Measurements from ENCODE around the gene MRTFA.

MRTFA gene

GRCh38 chr22:40521046-40521445, 115.5 kb downstream of the MRTFA start:
- Histone ChIP-seq H3K4me1 (ENCODE audit: control insufficient read depth, insufficient read depth, low read length, unreplicated experiment) (peaks cover 21% of the 10 kb centered on the region), H3K4me3 (ENCODE audit: low read depth, low read length) (no peak overlapping the region), H2AFZ (ENCODE audit: low read length, unreplicated experiment) (no peak overlapping the region), H3K79me2 (ENCODE audit: control insufficient read depth, insufficient read depth, low read length, unreplicated experiment) (peaks cover 6% of the 10 kb centered on the region), H3K36me3 (ENCODE audit: insufficient read depth, low read length) (no peaks in the 10 kb centered on the region), H3K27ac (ENCODE audit: low read depth, low read length) (no peak overlapping the region), H3K27me3 (ENCODE audit: insufficient read depth, low read length) (no peaks in the 10 kb centered on the region)

GRCh38 chr22:40520562-40520961, 116.0 kb downstream of the MRTFA start:
- H3K4me1 ChIP-seq (ENCODE audit: control insufficient read depth, insufficient read depth, low read length, unreplicated experiment) = peaks cover 21% of the 10 kb centered on the region
- H3K27ac ChIP-seq (ENCODE audit: low read depth, low read length) = no peak overlapping the region
- H3K4me3 ChIP-seq (ENCODE audit: low read depth, low read length) = no peak overlapping the region
- no peaks in the 10 kb centered on the region for H3K27me3 ChIP-seq (ENCODE audit: insufficient read depth, low read length)
- H3K79me2 ChIP-seq (ENCODE audit: control insufficient read depth, insufficient read depth, low read length, unreplicated experiment) = peaks cover 5% of the 10 kb centered on the region
- no peak overlapping the region for H2AFZ ChIP-seq (ENCODE audit: low read length, unreplicated experiment)
- H3K36me3 ChIP-seq (ENCODE audit: insufficient read depth, low read length) = no peaks in the 10 kb centered on the region

- H3K4me3 ChIP-seq (ENCODE audit: low read depth, low read length) = peak overlapping the region; percentile 47; the same call in 1 of the 2 replicates
- no peaks in the 10 kb centered on the region for H3K36me3 ChIP-seq (ENCODE audit: insufficient read depth, low read length)
- H3K27ac ChIP-seq (ENCODE audit: low read depth, low read length) = peak overlapping the region; percentile 49; the same call in 1 of the 2 replicates
- H3K27me3 ChIP-seq (ENCODE audit: insufficient read depth, low read length) = no peaks in the 10 kb centered on the region
- H2AFZ ChIP-seq (ENCODE audit: low read length, unreplicated experiment) = no peak overlapping the region
- H3K4me1 ChIP-seq (ENCODE audit: control insufficient read depth, insufficient read depth, low read length, unreplicated experiment) = peaks cover 20% of the 10 kb centered on the region
- H3K79me2 ChIP-seq (ENCODE audit: control insufficient read depth, insufficient read depth, low read length, unreplicated experiment) = peaks cover 5% of the 10 kb centered on the region
Observed at GRCh38 chr22:40519948-40520331, 116.6 kb downstream of the MRTFA start.

GRCh38 chr22:40519284-40519947, 117.1 kb downstream of the MRTFA start:
- Histone ChIP-seq H3K27me3 (ENCODE audit: insufficient read depth, low read length) (no peaks in the 10 kb centered on the region), H3K27ac (ENCODE audit: low read depth, low read length) (peak overlapping the region; percentile 49), H3K79me2 (ENCODE audit: control insufficient read depth, insufficient read depth, low read length, unreplicated experiment) (peaks cover 5% of the 10 kb centered on the region), H3K4me1 (ENCODE audit: control insufficient read depth, insufficient read depth, low read length, unreplicated experiment) (peaks cover 14% of the 10 kb centered on the region), H3K36me3 (ENCODE audit: insufficient read depth, low read length) (no peaks in the 10 kb centered on the region), H3K4me3 (ENCODE audit: low read depth, low read length) (peak overlapping the region; percentile 47; the same call in 1 of the 2 replicates), H2AFZ (ENCODE audit: low read length, unreplicated experiment) (peak overlapping the region; percentile 44)

GRCh38 chr22:40518840-40519239, 117.7 kb downstream of the MRTFA start:
- no peaks in the 10 kb centered on the region for H3K36me3 ChIP-seq (ENCODE audit: insufficient read depth, low read length)
- no peak overlapping the region for H3K4me3 ChIP-seq (ENCODE audit: low read depth, low read length)
- peak overlapping the region; percentile 49 for H3K27ac ChIP-seq (ENCODE audit: low read depth, low read length)
- peaks cover 5% of the 10 kb centered on the region for H3K79me2 ChIP-seq (ENCODE audit: control insufficient read depth, insufficient read depth, low read length, unreplicated experiment)
- no peak overlapping the region for H2AFZ ChIP-seq (ENCODE audit: low read length, unreplicated experiment)
- H3K4me1 ChIP-seq (ENCODE audit: control insufficient read depth, insufficient read depth, low read length, unreplicated experiment) = peaks cover 11% of the 10 kb centered on the region
- H3K27me3 ChIP-seq (ENCODE audit: insufficient read depth, low read length) = no peaks in the 10 kb centered on the region

- no peak overlapping the region for H3K4me3 ChIP-seq (ENCODE audit: low read depth, low read length)
- no peak overlapping the region for H3K27ac ChIP-seq (ENCODE audit: low read depth, low read length)
- H3K27me3 ChIP-seq (ENCODE audit: insufficient read depth, low read length) = no peaks in the 10 kb centered on the region
- peaks cover 5% of the 10 kb centered on the region for H3K79me2 ChIP-seq (ENCODE audit: control insufficient read depth, insufficient read depth, low read length, unreplicated experiment)
- peaks cover 17% of the 10 kb centered on the region for H3K4me1 ChIP-seq (ENCODE audit: control insufficient read depth, insufficient read depth, low read length, unreplicated experiment)
- no peaks in the 10 kb centered on the region for H3K36me3 ChIP-seq (ENCODE audit: insufficient read depth, low read length)
- H2AFZ ChIP-seq (ENCODE audit: low read length, unreplicated experiment) = no peak overlapping the region
Observed at GRCh38 chr22:40517631-40518030, 118.9 kb downstream of the MRTFA start.

- no peaks in the 10 kb centered on the region for H3K36me3 ChIP-seq (ENCODE audit: insufficient read depth, low read length)
- H3K79me2 ChIP-seq (ENCODE audit: control insufficient read depth, insufficient read depth, low read length, unreplicated experiment) = peaks cover 11% of the 10 kb centered on the region
- peaks cover 29% of the 10 kb centered on the region for H3K4me1 ChIP-seq (ENCODE audit: control insufficient read depth, insufficient read depth, low read length, unreplicated experiment)
- H3K27me3 ChIP-seq (ENCODE audit: insufficient read depth, low read length) = no peaks in the 10 kb centered on the region
- H3K4me3 ChIP-seq (ENCODE audit: low read depth, low read length) = no peak overlapping the region
- H3K27ac ChIP-seq (ENCODE audit: low read depth, low read length) = no peak overlapping the region
- H2AFZ ChIP-seq (ENCODE audit: low read length, unreplicated experiment) = no peak overlapping the region
Observed at GRCh38 chr22:40516416-40516815, 120.1 kb downstream of the MRTFA start.

- no peaks in the 10 kb centered on the region for H3K27me3 ChIP-seq (ENCODE audit: insufficient read depth, low read length)
- H3K4me1 ChIP-seq (ENCODE audit: control insufficient read depth, insufficient read depth, low read length, unreplicated experiment) = peaks cover 48% of the 10 kb centered on the region
- H2AFZ ChIP-seq (ENCODE audit: low read length, unreplicated experiment) = no peak overlapping the region
- H3K27ac ChIP-seq (ENCODE audit: low read depth, low read length) = peak overlapping the region; percentile 98
- no peak overlapping the region for H3K4me3 ChIP-seq (ENCODE audit: low read depth, low read length)
- peaks cover 26% of the 10 kb centered on the region for H3K79me2 ChIP-seq (ENCODE audit: control insufficient read depth, insufficient read depth, low read length, unreplicated experiment)
- H3K36me3 ChIP-seq (ENCODE audit: insufficient read depth, low read length) = no peaks in the 10 kb centered on the region
Observed at GRCh38 chr22:40512426-40513136, 123.9 kb downstream of the MRTFA start.

- Histone ChIP-seq H3K27ac (ENCODE audit: low read depth, low read length) (peak overlapping the region; percentile 98), H3K4me1 (ENCODE audit: control insufficient read depth, insufficient read depth, low read length, unreplicated experiment) (peaks cover 51% of the 10 kb centered on the region), H3K27me3 (ENCODE audit: insufficient read depth, low read length) (no peaks in the 10 kb centered on the region), H3K79me2 (ENCODE audit: control insufficient read depth, insufficient read depth, low read length, unreplicated experiment) (peaks cover 30% of the 10 kb centered on the region), H3K36me3 (ENCODE audit: insufficient read depth, low read length) (no peaks in the 10 kb centered on the region), H2AFZ (ENCODE audit: low read length, unreplicated experiment) (no peak overlapping the region), H3K4me3 (ENCODE audit: low read depth, low read length) (no peak overlapping the region)
Observed at GRCh38 chr22:40511604-40512003, 124.9 kb downstream of the MRTFA start.

GRCh38 chr22:40510631-40511364, 125.7 kb downstream of the MRTFA start:
- peaks cover 52% of the 10 kb centered on the region for H3K4me1 ChIP-seq (ENCODE audit: control insufficient read depth, insufficient read depth, low read length, unreplicated experiment)
- H3K36me3 ChIP-seq (ENCODE audit: insufficient read depth, low read length) = no peaks in the 10 kb centered on the region
- peak overlapping the region; percentile 98 for H3K27ac ChIP-seq (ENCODE audit: low read depth, low read length)
- H3K79me2 ChIP-seq (ENCODE audit: control insufficient read depth, insufficient read depth, low read length, unreplicated experiment) = peaks cover 33% of the 10 kb centered on the region
- no peak overlapping the region for H2AFZ ChIP-seq (ENCODE audit: low read length, unreplicated experiment)
- no peaks in the 10 kb centered on the region for H3K27me3 ChIP-seq (ENCODE audit: insufficient read depth, low read length)
- peak overlapping the region; percentile 60 for H3K4me3 ChIP-seq (ENCODE audit: low read depth, low read length)

Measured in ACC112 (cell line).